Measurements from ENCODE around the gene PRIMA1.

DNA sequence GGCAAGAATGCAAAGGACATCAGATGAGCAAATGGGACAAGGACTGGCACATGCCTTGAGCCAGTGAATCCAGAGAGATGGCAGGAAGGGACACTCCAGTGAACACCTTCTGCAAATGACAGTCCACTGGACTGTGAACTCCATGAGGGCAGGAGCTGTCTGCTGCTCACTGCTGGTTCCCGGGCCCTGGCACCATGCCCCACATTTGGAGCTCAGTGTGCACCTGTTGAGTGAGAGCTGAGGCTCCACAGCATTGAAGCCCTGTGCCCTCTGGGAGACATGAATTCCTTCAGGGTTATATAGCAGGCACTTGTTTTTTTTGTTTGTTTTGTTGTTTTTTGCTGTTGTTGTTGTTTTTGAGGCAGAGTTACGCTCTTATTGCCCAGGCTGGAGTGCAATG lies 13.1 kb downstream of the PRIMA1 start:
- TF ChIP-seq, protein P1, sequence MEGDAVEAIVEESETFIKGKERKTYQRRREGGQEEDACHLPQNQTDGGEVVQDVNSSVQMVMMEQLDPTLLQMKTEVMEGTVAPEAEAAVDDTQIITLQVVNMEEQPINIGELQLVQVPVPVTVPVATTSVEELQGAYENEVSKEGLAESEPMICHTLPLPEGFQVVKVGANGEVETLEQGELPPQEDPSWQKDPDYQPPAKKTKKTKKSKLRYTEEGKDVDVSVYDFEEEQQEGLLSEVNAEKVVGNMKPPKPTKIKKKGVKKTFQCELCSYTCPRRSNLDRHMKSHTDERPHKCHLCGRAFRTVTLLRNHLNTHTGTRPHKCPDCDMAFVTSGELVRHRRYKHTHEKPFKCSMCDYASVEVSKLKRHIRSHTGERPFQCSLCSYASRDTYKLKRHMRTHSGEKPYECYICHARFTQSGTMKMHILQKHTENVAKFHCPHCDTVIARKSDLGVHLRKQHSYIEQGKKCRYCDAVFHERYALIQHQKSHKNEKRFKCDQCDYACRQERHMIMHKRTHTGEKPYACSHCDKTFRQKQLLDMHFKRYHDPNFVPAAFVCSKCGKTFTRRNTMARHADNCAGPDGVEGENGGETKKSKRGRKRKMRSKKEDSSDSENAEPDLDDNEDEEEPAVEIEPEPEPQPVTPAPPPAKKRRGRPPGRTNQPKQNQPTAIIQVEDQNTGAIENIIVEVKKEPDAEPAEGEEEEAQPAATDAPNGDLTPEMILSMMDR (IDR thresholded peaks at IDR 0.05), result no peak
- no peak for TF ChIP-seq POLR2A (IDR thresholded peaks at IDR 0.05)
